Activated CD4-positive, alpha-beta T cell treated with anti-CD3 and anti-CD28 coated beads for 36 hours (primary cell): Measurements from ENCODE around the gene TPM1. TPM values are rescaled to one million over a fixed set of nuclear protein-coding genes. Genes with fewer than 3 reads are reported as not detected.
"Not testable (repeated sequence)": the region's sequence is repeated elsewhere in the genome, so short reads cannot be mapped to it uniquely, and the experiment has no call there.

Experiments
- ATAC-seq: fragments of 200-7000 bp; cut with Tn5 transposase; one replicate; pipeline ENCODE4 v1.10.0; 2021; ENCODE audit warnings: mild to moderate bottlenecking, moderate library complexity
- CTCF ChIA-PET: fragments of 350-600 bp; sonication (Branson Sonifier 250); formaldehyde crosslinking; loops from one replicate; lab custom pipeline; 2021; ENCODE audit warnings: antibody characterized with exemption; lab: Charles Lee
- POLR2A ChIA-PET: fragments of 350-600 bp; sonication (Branson Sonifier 250); formaldehyde crosslinking; loops from one replicate; lab custom pipeline; 2021; ENCODE audit warnings: antibody characterized with exemption, inconsistent platforms; lab: Charles Lee
- DNase-seq: peaks from one replicate; pipeline ENCODE4 v3.0.0-alpha.2; 2020
- H3K27ac Mint-ChIP-seq: one replicate; pipeline ENCODE4 v1.8.0; 2021; ENCODE audit warnings: mixed read lengths
- H3K27me3 Mint-ChIP-seq: one replicate; pipeline ENCODE4 v1.8.0; 2021; ENCODE audit warnings: mixed read lengths
- H3K36me3 Mint-ChIP-seq: one replicate; pipeline ENCODE4 v1.8.0; 2021; ENCODE audit warnings: low read depth, mixed read lengths
- H3K4me1 Mint-ChIP-seq: one replicate; pipeline ENCODE4 v1.8.0; 2021; ENCODE audit warnings: mixed read lengths
- H3K4me3 Mint-ChIP-seq: one replicate; pipeline ENCODE4 v1.8.0; 2021; ENCODE audit warnings: mild to moderate bottlenecking, moderate library complexity, mixed read lengths
- H3K9me3 Mint-ChIP-seq: one replicate; pipeline ENCODE4 v1.8.0; 2021; ENCODE audit warnings: low read depth, mixed read lengths
- intact Hi-C, 2 experiments: fragments of 100-400 bp; cut with DNase I in 1 of 2; cut with micrococcal nuclease in 1 of 2; formaldehyde crosslinking; loops; one replicate each; pipeline versions ENCODE4 v1.14.2 to v1.15.1; 2022 to 2024; cut with DNase I, micrococcal nuclease
- total RNA-seq, 2 experiments: library from RNA; stranded (reverse); gene quantifications; one replicate each; pipeline ENCODE4 v1.2.3, GENCODE V29; 2021

TPM1 gene
- total RNA-seq, result 1 to 10 TPM; 7.6 to 8.9 TPM

DNA sequence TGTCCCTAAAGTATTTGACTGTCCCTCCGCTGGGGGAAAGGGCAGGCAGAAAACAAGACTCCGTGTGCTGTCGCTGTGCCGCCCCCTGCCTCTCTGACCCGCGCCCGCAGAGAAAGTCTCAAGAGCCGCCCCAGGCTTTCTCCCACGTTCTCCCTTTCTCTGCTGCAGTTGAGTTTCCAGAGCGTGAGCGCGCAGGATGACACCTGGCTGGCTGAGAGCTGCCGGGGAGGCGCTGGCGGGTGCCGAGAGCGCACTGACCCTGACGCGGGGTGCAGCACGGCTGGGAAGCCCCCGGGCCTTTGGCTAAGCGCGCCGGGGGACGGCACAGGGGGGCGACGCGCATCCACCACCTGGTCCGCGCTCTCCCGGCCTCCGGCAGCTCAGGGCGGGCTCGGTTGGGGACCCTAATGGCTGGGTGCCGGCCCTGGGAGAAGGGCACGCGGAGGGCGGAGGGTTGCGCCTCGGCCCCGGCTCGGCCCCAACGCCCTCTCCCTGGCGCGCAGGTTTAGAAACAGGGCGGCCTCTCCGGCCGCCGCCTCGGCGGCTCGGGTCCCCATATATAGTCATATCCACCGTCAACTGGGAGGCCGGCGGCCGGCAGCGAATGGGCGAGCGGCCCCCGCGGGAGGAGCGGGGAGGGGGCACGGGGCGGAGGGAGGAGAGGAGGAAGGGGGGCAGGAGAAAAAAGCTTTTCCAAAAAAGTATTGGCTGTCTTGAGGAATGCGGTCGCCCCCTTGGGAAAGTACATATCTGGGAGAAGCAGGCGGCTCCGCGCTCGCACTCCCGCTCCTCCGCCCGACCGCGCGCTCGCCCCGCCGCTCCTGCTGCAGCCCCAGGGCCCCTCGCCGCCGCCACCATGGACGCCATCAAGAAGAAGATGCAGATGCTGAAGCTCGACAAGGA is at the start of gene TPM1:
Gene TPM1 (plus strand): TSS at position 774 of the 903 bp plus-strand sequence. CDS start 83 bp downstream, at position 857.
- ChIA-PET CTCF (interaction anchor here (1.1 kb wide), 1 partner anchor 62 kb away, joined by 3 read pairs; no protein-coding TSS in a partner anchor), POLR2A (no interaction called here)
- intact Hi-C loops, result loop anchor here in 1 of 2 experiments (10.0 kb wide), 1 partner anchor 243 kb away; no protein-coding TSS in a partner anchor
- H3K4me3 Mint-ChIP-seq, result peak within 1 kb of the TSS; percentile 50
- DNase-seq (peak; percentile 36), ATAC-seq (peak; percentile 71)
- H3K9me3 Mint-ChIP-seq, result no peaks in the 10 kb centered on the region
- peaks cover 61% of the 10 kb centered on the region for H3K27me3 Mint-ChIP-seq
- no peak within 1 kb of the TSS for H3K27ac Mint-ChIP-seq
- H3K4me1 Mint-ChIP-seq, result peaks cover 7% of the 10 kb centered on the region
- no peaks in the 10 kb centered on the region for H3K36me3 Mint-ChIP-seq

- DNase-seq, result no peak
- ChIA-PET POLR2A (no interaction called here), CTCF (interaction anchor here (0.9 kb wide), 1 partner anchor 54 kb away, joined by 3 read pairs; no protein-coding TSS in a partner anchor)
- no peak for ATAC-seq
- intact Hi-C loops, result no loop called here
- Mint-ChIP-seq H3K36me3 (no peaks in the 10 kb centered on the region), H3K27me3 (peaks cover 15% of the 10 kb centered on the region), H3K4me3 (no peak overlapping the region), H3K27ac (no peak overlapping the region), H3K9me3 (no peaks in the 10 kb centered on the region), H3K4me1 (no peaks in the 10 kb centered on the region)
Observed at GRCh38 chr15:62993066-62993465, 49.5 kb upstream of the TPM1 start.

GRCh38 chr15:62993632-62994031 is 48.9 kb upstream of the TPM1 start:
- H3K9me3 Mint-ChIP-seq, ATAC-seq, CTCF ChIA-PET: not testable (repeated sequence)

GRCh38 chr15:62994439-62994838 is 48.1 kb upstream of the TPM1 start:
- intact Hi-C loops, result no loop called here
- H3K4me3 Mint-ChIP-seq, result no peak overlapping the region
- no peak overlapping the region for H3K27ac Mint-ChIP-seq
- DNase-seq, result no peak
- H3K9me3 Mint-ChIP-seq, result no peaks in the 10 kb centered on the region
- no peak for ATAC-seq
- ChIA-PET CTCF (no interaction called here), POLR2A (interaction anchor here (0.5 kb wide), 1 partner anchor 604 kb away, joined by 3 read pairs; no protein-coding TSS in a partner anchor)
- peaks cover 15% of the 10 kb centered on the region for H3K27me3 Mint-ChIP-seq
- H3K4me1 Mint-ChIP-seq, result no peaks in the 10 kb centered on the region
- H3K36me3 Mint-ChIP-seq, result no peaks in the 10 kb centered on the region

More at GRCh38 chr15:62993632-62994031, 48.9 kb upstream of the TPM1 start:
- H3K36me3 Mint-ChIP-seq, intact Hi-C loops, POLR2A ChIA-PET, H3K4me1 Mint-ChIP-seq, DNase-seq, H3K27ac Mint-ChIP-seq, H3K4me3 Mint-ChIP-seq: not testable (repeated sequence)
- H3K27me3 Mint-ChIP-seq, result peaks cover 15% of the 10 kb centered on the region

GRCh38 chr15:62994975-62995681 is 47.4 kb upstream of the TPM1 start:
- intact Hi-C loops, result no loop called here
- Mint-ChIP-seq H3K27ac (no peak overlapping the region), H3K27me3 (peaks cover 12% of the 10 kb centered on the region), H3K4me3 (no peak overlapping the region), H3K9me3 (no peaks in the 10 kb centered on the region), H3K36me3 (no peaks in the 10 kb centered on the region), H3K4me1 (no peaks in the 10 kb centered on the region)
- ATAC-seq (no peak), DNase-seq (no peak)
- ChIA-PET POLR2A (interaction anchor here (0.5 kb wide), 1 partner anchor 603 kb away, joined by 3 read pairs; no protein-coding TSS in a partner anchor), CTCF (no interaction called here)

DNA sequence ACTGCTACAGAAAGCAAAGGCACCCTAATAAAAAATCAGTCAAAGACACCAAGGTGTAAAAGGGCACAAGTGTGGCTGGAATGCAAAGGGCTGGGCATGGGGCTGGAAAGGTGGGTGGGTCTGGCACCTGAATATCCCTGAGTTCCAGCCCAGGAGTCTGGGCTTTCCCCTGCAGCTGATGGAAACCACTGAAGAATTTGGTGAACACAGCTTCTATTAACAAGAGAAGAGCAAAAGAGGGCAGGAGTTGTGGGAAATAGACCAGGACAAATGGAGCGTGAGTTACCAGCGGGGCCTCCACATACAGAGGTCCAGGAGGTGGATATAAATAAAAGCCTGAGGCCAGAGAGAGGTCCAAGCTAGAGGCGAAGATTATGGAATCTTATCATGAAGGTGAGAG is 45.1 kb upstream of the TPM1 start:
- no peaks in the 10 kb centered on the region for H3K36me3 Mint-ChIP-seq
- DNase-seq, result no peak
- no peak overlapping the region for H3K27ac Mint-ChIP-seq
- H3K4me1 Mint-ChIP-seq, result no peaks in the 10 kb centered on the region
- ChIA-PET POLR2A (no interaction called here), CTCF (no interaction called here)
- no peak for ATAC-seq
- H3K4me3 Mint-ChIP-seq, result no peak overlapping the region
- peaks cover 3% of the 10 kb centered on the region for H3K27me3 Mint-ChIP-seq
- no peaks in the 10 kb centered on the region for H3K9me3 Mint-ChIP-seq
- intact Hi-C loops, result no loop called here

- H3K9me3 Mint-ChIP-seq, result no peaks in the 10 kb centered on the region
- ATAC-seq (no peak), DNase-seq (no peak)
- no peaks in the 10 kb centered on the region for H3K4me1 Mint-ChIP-seq
- no peak overlapping the region for H3K27ac Mint-ChIP-seq
- CTCF ChIA-PET, result no interaction called here
- POLR2A ChIA-PET, result no interaction called here
- no peaks in the 10 kb centered on the region for H3K27me3 Mint-ChIP-seq
- no peak overlapping the region for H3K4me3 Mint-ChIP-seq
- no peaks in the 10 kb centered on the region for H3K36me3 Mint-ChIP-seq
- intact Hi-C loops, result no loop called here
Observed at GRCh38 chr15:62998262-62998890, 44.2 kb upstream of the TPM1 start.

GRCh38 chr15:62999178-62999577 is 43.4 kb upstream of the TPM1 start:
- intact Hi-C loops, result no loop called here
- H3K4me3 Mint-ChIP-seq, result no peak overlapping the region
- no peak overlapping the region for H3K27ac Mint-ChIP-seq
- DNase-seq (no peak), ATAC-seq (no peak)
- H3K4me1 Mint-ChIP-seq, result no peaks in the 10 kb centered on the region
- no peaks in the 10 kb centered on the region for H3K36me3 Mint-ChIP-seq
- ChIA-PET POLR2A (no interaction called here), CTCF (no interaction called here)
- H3K27me3 Mint-ChIP-seq, result no peaks in the 10 kb centered on the region
- no peaks in the 10 kb centered on the region for H3K9me3 Mint-ChIP-seq

DNA sequence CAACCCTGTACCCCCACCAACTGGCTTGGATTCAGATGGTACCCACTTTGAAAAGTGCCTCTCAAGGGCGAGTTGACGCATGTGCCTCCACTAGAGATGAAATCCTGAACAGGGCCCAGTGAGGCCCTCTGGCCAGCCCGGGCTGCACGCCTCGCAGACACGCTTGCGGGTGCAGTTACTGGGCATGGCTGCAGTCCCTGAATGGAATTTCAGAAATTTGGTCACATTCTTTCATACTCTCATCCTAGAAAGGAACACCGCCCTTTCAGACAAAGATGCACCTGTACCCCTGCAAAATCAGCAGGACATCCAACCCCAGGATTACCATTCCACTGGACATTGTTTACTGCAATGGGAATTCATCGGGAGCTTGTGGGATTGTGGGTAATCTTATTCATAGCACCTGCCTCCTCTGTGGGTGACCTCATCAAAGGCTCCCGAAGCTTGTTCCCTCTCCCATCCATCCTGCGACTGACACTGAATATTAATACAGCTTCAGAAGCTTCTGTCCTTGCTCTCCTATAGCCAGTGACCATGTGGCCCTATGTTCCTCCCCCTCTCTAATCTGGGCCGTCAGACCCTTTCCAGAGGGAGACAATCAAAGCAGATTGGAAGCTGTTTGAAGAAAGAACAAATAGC is 42.5 kb upstream of the TPM1 start:
- ATAC-seq (no peak), DNase-seq (no peak)
- Mint-ChIP-seq H3K9me3 (no peaks in the 10 kb centered on the region), H3K27me3 (no peaks in the 10 kb centered on the region), H3K4me3 (no peak overlapping the region), H3K36me3 (no peaks in the 10 kb centered on the region), H3K4me1 (no peaks in the 10 kb centered on the region), H3K27ac (no peak overlapping the region)
- POLR2A ChIA-PET, result no interaction called here
- intact Hi-C loops, result no loop called here
- CTCF ChIA-PET, result interaction anchor here (0.7 to 1.3 kb wide), 2 partner anchors 32 to 410 kb away, joined by 4 to 5 read pairs; no protein-coding TSS in a partner anchor

- H3K4me1 Mint-ChIP-seq, result no peaks in the 10 kb centered on the region
- ChIA-PET POLR2A (no interaction called here), CTCF (interaction anchor here (1.3 kb wide), 1 partner anchor 31 kb away, joined by 5 read pairs; no protein-coding TSS in a partner anchor)
- no peaks in the 10 kb centered on the region for H3K27me3 Mint-ChIP-seq
- intact Hi-C loops, result no loop called here
- H3K9me3 Mint-ChIP-seq, result no peaks in the 10 kb centered on the region
- no peaks in the 10 kb centered on the region for H3K36me3 Mint-ChIP-seq
- DNase-seq (no peak), ATAC-seq (no peak)
- H3K4me3 Mint-ChIP-seq, result no peak overlapping the region
- H3K27ac Mint-ChIP-seq, result no peak overlapping the region
Observed at GRCh38 chr15:63000706-63001105, 41.8 kb upstream of the TPM1 start.

- H3K27ac Mint-ChIP-seq, result no peak overlapping the region
- no peak overlapping the region for H3K4me3 Mint-ChIP-seq
- POLR2A ChIA-PET, result no interaction called here
- no peaks in the 10 kb centered on the region for H3K27me3 Mint-ChIP-seq
- H3K4me1 Mint-ChIP-seq, result no peaks in the 10 kb centered on the region
- intact Hi-C loops, result no loop called here
- CTCF ChIA-PET, result no interaction called here
- ATAC-seq (no peak), DNase-seq (no peak)
- no peaks in the 10 kb centered on the region for H3K9me3 Mint-ChIP-seq
- no peaks in the 10 kb centered on the region for H3K36me3 Mint-ChIP-seq
Observed at GRCh38 chr15:63004211-63004610, 38.3 kb upstream of the TPM1 start.
